HG02840 (cell line): ENCODE data around the gene SOX14.

Experiments used
- ATAC-seq: cut with Tn5 transposase; IDR thresholded peaks from one replicate; pipeline ENCODE4 v1.9.1; 2021; ENCODE audit warnings: mild to moderate bottlenecking, moderate library complexity, moderate number of reproducible peaks; ENCODE audit not compliant: unreplicated experiment, low FRiP score

The SOX14 gene

DNA sequence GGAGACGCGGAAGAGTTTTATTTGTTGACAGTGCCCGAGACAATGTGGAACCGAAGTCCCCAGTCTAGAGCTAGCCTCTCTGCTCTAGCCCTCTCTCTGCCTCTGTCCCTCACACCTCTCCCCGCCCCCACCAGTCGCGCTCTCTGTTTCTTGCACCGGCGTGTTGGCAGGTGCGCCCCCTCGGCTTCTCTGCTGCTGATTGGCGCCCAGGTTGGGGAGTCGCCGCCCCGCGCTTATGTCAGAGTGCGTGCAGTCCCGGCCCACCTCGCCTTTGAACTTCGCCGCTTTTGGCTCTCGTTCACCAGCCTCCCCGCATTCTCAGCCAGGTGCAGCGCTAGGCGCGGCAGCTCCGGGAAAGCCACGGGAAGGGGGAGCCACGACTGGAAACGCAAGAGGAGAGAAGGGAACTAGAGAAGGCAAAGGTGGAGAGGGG is at the start of gene SOX14:
SOX14 (plus strand) TSS at position 315 of the 433 bp plus-strand sequence. CDS start 470 bp downstream, outside the sequence.
- ATAC-seq = no peak

DNA sequence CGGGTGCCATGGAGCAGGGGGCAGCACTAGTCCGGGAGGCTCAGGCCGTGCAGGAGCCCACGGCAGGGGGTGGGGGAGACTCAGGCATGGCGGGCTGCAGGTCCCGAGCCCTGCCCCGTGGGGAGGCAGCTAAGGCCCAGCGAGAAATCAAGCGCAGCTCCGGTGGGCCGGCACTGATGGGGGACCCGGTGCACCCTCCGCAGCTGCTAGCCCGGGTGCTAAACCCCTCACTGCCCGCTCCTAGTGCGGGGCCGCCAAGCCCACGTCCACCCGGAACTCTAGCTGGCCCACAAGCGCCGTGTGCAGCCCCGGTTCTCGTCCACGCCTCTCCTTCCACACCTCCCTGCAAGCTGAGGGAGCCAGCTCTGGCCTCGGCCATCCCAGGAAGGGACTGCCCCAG is 49.6 kb upstream of the SOX14 start:
- no peak for ATAC-seq

DNA sequence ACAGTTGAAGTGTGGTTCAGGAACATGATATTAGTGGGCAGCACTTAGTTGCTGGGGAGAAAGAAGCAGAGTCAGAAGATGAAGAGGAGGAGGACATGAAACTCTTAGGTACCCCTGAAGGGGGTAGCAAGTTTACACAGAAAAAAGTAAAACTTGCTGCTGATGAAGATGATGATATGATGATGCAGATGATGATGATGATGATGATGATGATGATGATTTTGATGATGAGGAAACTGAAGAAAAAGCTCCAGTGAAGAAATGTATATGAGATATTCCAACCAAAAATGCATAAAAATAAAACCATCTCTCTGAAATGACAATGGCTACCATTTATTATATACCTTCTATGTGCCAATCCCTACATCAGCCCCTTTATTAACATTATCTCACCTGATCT is 39.9 kb upstream of the SOX14 start:
- no peak for ATAC-seq

DNA sequence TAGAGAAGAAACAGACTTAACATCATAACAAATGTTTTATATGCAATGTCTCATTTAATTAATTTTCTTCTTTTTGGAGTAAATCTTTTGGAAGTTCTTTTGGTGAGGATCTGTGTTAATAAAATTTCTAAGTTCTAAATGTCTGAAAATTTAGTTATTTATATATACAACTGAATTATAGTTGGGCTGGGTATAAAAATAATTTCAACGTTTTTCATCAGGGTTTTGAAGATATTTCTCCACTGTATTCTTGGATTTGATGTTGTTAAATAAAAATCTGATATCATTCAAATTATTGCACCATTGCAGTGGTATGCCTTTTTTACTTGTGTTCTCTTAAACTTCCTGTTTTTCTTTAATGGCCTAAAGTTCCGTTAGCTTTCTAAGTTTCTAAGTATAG is 26.9 kb upstream of the SOX14 start:
- no peak for ATAC-seq

DNA sequence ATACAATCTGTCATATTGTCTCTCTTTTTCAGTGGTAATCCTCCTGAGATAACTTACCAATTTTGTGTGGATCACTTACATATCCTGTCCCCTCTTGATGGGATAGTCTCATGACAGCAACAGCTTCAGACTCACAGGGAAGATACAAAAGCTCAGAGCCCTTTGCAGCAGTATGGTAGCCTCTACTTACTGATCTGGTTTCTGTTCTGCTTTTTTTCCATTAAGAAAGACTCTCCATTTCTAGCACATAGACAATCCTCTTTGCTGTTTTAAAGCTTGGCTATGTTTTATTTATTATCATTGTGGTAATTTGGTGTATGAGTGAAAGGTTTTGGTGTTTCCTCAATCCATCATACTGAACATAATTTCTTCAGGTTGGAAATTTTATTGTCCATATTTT is 25.4 kb upstream of the SOX14 start:
- ATAC-seq = no peak

DNA sequence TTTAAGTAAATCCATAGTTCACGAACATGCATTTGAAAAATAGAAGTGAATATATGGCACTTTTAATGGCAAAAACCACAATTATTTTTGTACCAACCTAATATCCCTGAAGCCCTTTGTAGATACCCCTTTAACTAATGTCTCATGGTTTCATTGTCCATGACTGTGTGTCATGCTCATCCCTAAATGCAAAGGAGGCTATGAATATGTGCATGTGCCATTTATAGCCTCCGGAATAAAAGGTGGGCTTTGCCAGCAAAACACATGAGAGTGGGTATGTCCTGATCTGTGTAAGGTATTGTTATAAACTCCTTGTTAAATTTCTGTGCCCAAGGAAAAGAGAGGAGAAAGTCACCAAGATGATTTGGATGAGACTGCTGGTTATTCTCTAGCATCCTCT is 20.5 kb upstream of the SOX14 start:
- no peak for ATAC-seq

DNA sequence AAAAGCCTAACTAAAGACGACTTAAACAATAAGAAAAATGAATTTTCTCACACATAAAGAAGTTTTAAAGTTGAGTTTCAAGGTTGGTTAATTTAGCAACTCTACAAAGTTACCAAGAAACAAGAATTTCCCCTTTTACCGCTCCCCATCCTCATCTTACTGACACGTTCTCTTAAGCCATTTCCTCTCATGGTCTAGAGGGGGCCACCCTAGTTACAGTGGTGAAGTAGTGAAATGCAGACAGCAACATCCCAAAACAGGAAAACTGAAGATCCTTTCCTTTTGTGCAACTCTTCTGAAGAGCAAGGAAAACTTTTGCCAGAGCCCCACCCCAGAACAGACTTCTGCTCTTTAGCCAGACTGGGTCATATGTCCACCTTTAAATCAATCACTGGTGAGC is 17.3 kb upstream of the SOX14 start:
- ATAC-seq = no peak

DNA sequence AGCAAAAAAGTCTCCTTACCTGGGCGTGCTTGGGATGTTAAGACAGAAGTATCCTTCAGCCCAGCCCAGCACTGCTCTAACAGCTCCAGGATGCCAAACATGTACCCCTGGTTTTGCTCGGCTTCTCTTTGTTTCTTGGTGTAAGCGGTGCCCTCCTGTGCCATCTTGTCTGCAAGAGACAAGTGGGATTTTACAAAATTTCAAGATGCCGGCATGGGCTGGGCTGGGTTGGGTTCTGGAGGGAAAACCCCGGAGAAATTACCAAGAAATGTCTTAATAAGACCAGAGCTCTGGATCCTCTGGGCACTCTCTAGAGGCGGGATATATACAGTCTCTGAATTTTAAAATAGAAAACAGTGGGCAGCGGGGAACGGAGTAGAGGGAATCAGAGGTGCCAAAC is 4.6 kb upstream of the SOX14 start:
- no peak for ATAC-seq

DNA sequence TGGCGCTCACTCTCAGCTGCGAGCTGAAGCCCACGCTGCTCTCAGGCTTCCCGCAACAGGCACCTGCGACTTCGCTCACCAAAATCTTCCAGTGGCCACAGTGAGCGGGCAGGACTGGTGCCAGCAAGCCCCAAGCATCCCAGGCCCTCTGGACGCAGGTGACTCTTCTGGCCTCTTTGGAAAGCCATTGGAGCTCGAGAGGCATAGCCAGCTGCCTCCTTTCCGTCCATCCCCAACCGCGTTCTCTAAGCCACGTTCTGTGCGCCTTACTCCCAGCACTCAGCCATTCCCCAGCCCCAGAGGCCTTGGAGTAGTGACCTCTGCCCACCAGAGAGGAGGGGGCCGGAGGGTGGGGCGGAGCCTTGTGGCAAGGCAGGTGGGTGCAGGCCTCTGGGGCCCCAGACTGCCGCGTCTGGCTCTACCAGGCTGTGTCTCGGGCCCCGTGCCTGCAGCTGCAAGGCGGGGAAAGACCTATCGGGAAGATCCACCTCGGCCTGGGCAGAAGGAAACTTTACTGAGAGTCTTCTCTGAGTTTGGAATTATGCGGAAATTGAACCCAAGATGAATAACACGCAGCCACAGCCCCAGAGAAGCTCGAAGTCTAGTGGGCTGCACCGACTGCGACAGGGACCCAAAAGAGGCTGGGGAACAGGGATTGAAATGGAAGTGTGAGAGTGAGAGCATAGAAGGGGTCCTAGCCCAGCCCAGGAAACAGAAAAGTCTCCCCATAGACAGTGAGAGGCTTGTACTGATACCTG is 3.6 kb upstream of the SOX14 start:
- no peak for ATAC-seq

DNA sequence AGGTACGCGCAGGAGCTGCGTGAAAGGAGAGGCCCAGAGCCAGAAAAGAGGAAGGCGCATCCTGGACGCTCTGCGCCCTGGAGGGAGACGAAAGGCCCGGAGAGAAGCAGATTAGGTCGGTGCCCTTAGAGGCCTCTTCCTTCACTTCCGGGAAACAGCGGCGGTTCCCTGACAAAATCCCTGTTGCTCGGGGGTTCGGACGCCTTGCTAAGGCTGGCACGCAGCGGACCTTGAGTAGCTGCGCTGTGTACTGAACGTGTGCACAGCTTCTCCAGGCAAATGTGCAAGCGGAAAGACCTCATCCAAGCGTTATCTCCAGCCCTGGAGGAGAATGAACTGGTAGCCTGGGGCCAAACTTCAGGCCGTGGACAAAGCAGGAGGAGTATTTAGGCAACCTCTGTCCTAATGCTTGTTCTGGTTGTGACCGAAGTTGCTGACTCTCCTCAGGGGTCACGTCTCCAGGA is 3.0 kb upstream of the SOX14 start:
- no peak for ATAC-seq

DNA sequence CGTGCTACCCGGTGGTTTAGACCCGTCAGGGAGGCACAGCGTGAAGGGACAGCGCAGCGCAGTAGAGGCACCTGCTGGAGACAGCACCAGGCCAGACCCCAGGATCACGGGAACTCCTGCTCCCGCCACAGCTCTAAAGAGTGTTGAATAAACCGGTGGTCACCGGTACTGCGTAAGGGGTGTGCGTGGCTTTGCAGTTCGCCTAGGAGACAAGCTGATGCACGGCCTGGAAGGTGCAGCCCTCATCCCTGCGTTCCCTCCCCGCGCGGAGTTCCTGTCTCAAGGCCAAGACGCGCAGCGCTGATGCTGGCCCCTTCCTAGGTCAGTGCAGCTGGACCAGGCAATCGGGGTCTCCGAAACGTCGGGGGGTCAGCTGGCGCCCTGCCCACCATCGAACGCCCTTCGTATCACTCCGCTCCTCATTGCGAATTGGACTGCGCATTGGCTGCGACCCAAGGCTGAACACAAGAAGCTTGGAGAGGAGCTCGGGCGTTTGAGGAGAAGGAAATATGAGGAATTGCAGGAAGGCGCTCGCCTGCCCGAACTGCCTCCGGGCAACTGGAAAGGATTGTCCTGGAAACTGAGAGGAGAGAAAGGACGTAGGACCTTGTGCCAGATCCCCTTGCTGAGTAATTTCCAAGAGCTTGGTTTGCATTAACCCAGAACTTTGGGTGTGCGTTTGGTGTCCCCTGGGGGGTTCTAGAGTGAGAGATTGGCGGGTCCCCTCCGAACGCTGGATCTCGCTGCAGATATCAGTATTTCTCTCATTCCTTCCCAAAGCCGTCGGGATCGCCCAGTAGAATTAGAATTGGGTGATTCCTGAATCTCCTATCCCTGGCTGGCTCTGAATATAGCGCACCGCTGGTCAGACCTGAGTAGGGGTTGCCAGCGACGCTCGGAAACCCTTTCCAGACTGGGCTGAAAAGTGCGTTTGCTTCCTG is 2.3 kb upstream of the SOX14 start:
- ATAC-seq = no peak

DNA sequence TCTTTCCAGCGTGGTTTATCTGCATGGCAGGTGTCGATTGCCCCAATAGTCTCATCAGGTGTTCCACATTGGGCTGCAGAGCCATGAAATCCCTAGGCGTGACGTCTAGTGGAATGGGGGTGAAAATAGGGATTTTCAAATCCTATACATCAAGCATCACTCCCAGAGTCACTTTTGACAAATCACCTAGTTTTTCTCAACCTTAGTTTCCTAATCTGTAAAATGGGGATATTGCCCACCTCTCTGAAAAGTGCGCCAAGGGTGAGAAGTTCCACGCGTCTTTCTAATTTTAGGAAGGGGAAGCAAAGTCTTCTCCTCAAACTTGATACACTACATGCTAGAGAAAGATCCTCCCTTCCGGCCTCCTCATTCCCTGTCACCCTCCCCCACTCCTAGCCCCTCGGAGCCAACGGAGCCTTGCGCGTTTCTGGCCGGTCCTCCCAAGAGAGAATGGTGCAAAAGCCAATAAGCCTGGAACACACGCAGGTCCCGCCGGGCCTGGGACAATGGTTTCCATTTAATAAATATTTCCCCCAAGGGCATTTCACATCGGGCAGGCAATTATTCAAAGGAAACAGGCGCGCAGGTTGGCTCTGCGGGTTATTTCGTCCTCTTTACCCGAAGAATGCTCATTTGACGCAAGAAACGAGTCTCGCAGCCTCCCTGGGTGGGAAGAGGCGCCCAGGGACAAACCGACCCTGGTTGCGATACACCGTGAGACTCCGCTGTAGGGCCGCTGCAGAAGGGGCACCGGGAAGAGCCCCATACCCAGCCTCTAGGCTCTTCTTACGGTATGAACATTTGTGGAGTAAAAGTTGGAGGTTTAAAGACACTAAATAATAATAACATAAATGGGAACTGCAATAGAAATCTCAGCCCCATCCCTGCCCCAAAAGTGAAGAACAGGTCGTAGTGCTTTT is 1.2 kb upstream of the SOX14 start:
- no peak for ATAC-seq

DNA sequence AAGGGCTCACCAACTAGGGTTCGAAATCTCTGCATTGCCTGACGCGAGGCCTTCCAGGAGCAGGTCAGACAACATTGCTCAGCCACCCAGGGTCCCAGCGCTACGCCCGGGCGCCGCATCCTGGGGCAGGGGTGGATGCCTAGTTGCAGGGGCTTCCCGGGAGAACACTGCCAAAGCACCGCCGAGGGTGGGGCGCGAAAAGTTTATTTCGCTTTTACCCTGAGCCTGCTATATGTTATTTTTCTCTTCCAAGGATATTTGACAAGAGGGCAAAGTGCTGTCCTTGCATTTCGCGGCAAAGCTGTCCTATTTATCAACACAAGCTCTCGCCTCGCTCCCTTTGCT is 549 bp upstream of the SOX14 start:
- ATAC-seq = no peak

DNA sequence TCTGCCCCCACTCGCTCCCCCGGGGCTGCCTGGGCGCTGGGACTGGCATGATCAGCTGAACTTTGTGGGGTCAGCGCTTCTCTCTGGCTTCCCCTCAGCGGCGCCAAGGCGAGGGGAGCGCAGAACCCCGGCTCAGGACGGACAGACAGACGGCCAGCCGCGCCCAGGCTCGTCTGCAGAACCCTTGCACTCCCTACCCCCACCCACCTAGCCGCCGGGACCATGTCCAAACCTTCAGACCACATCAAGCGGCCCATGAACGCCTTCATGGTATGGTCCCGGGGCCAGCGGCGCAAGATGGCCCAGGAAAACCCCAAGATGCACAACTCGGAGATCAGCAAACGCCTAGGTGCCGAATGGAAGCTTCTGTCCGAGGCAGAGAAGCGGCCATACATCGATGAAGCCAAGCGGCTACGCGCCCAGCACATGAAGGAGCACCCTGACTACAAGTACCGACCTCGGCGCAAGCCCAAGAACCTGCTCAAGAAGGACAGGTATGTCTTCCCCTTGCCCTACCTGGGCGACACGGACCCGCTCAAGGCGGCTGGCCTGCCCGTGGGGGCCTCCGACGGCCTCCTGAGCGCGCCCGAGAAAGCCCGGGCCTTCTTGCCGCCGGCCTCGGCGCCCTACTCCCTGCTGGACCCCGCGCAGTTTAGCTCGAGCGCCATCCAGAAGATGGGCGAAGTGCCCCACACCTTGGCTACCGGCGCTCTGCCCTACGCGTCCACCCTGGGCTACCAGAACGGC is 621 bp downstream of the SOX14 start:
- no peak for ATAC-seq

DNA sequence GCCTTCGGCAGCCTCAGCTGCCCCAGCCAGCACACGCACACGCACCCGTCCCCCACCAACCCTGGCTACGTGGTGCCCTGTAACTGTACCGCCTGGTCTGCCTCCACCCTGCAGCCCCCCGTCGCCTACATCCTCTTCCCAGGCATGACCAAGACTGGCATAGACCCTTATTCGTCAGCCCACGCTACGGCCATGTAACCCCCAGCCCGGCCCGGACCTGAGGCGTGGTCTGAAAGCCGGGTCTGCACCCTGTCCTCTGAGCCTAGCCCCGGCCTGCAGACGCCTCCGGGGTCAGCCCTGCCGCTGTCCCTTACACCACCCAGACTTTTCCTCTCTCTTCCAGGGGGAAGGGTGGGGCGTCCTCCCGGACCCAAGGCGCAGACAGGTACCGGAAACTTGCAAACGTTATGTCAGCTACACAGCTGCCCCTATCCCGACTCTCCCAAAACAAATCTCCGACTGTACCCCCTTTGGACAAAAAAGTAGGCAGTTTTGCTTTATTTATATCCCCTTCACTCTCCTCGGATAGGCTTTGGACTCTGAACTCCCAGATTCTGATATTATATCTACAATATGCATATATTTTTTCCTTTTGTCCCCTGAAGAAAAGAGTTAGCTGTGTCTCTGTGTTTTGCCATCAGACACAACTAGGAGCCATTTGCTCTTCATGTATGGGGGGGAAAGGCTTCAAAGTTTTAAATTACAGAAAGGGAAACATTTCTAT is 1.4 kb downstream of the SOX14 start:
- no peak for ATAC-seq

DNA sequence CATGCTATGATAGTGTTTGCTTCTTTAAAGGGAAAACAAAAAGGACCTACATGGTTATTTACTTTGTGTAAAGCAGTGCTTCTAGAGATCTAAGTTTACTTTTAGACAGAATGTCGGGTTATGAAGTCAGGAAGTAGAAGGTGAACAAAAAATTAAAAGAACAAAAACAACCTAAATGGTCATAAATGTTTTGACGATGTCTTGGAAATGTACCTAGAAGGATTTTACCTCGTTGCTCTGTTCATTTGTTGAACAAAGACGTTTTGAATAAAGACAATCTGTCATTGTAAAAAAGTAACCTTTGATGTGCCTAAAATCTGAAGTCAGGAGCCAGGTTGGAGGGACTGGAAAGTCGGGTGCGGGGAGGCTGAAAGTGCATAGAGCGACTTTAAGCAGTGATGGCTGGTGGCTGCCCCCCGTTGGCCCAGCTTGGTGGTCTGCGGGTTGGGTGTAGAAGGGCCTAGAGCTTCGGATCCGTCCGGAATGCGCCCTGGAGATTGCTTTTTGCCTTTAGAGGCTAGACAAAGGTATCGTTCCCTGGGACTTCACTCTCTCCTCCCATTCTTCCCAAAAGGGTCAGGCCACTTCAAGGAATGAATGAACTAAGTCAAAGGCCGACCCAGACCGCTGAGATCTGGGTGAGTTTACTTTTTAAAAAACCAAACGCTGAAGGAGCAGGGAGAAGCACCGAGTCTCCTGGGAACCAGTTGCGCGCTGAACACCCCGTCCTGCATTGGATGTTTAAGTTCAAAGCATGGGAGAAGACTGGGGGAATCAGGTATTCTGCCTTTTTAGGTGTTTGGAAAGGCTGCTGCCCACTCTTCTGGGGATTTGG is 2.1 kb downstream of the SOX14 start:
- ATAC-seq = no peak

DNA sequence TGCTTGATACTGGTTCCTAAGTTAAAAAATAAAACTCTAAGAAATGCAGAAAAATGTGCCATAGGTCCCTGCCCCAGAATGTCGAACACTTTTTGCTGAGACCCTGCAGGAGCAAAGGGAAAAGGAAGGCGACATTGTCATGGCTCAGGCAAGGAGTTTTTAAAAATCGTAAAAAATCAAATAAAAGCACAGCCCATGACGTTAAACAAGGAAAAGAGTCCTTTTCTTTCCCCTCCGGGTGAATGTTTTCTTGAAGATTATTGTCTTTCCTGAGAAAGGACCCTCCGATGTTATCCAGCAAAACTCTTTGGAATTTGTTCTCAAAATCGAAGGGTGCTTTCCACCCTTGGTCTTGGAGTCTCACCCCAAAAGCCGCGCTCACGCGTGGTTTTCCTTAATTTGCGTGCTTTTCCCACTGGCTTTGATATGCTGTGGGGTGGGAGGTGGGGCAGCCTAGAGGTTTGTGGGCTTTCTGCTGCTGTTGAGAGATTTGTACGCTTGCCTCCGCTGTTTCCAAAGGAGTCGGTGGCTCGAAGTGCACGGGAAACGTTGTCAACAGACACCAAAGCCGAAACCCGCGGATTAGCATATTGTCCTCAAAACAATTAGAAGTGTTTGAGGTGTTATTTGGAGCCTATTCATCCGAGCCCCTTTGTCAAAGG is 2.9 kb downstream of the SOX14 start:
- no peak for ATAC-seq
